GM19035 (cell line): ENCODE results near the gene CACNG5.

Source experiments
- ATAC-seq: cut with Tn5 transposase; IDR thresholded peaks from one replicate; pipeline ENCODE4 v1.9.1; 2021; ENCODE audit not compliant: unreplicated experiment

The CACNG5 gene

DNA sequence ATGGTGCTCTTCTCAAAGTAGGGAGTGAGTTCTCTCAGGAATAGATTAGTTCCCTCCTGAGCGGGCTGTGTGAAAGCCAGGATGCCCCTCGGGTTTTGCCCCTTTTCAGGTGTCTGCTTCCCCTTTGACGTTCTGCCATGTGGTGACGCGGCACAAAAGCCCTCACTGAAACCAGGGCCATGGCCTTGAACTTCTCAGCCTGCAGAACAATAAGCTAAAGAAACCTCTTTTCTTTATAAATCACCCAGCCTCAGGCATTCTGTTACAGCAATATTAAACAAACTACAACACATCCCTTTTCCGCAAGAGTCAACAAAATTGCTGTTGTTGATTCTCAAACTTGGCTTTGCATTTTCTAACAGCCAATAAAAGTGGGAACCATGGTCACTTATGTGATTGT, 15.5 kb upstream of the CACNG5 start:
- no peak for ATAC-seq

- no peak for ATAC-seq
Measured at GRCh38 chr17:66822009-66822408, 12.9 kb upstream of the CACNG5 start.

DNA sequence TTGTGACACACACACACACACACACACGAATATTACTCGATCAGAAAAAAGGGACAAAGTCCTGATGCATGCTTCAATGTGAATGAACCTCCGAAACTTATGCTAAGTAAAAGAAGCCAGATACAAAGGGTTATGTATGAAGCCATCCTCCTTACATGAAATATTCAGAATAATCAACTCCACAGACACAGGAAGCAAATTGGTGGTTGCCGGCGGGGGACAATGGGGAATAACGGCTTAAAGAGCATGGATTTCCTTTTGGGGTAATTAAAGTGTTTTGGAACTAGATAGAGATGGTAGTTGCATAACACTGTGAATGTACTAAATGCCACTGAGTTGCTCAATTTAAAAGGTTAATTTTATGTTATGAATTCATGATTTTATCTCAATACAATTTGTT, 8.1 kb upstream of the CACNG5 start:
- no peak for ATAC-seq

GRCh38 chr17:66829386-66829864, 5.5 kb upstream of the CACNG5 start:
- no peak for ATAC-seq

DNA sequence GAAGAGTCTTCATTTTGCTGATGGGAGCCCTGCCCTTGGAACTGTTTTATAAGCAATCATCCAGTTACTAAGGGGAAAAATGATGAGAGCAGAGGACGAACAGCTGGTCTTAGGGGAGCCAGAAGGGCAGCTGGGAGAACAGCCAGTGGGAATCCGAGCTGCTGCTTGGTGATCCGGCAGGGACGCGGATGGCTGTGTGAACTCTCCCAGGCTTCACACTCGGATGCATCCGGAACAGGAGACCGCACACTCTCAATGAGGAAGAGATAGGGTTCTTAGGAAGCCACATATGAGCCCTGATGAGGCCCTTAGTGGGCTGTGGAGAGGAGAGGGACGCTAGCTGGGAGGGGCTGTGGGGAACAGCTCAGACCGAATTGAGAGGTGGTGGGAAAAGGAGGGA, 5.0 kb upstream of the CACNG5 start:
- no peak for ATAC-seq

GRCh38 chr17:66830451-66830850, 4.5 kb upstream of the CACNG5 start:
- ATAC-seq = no peak

DNA sequence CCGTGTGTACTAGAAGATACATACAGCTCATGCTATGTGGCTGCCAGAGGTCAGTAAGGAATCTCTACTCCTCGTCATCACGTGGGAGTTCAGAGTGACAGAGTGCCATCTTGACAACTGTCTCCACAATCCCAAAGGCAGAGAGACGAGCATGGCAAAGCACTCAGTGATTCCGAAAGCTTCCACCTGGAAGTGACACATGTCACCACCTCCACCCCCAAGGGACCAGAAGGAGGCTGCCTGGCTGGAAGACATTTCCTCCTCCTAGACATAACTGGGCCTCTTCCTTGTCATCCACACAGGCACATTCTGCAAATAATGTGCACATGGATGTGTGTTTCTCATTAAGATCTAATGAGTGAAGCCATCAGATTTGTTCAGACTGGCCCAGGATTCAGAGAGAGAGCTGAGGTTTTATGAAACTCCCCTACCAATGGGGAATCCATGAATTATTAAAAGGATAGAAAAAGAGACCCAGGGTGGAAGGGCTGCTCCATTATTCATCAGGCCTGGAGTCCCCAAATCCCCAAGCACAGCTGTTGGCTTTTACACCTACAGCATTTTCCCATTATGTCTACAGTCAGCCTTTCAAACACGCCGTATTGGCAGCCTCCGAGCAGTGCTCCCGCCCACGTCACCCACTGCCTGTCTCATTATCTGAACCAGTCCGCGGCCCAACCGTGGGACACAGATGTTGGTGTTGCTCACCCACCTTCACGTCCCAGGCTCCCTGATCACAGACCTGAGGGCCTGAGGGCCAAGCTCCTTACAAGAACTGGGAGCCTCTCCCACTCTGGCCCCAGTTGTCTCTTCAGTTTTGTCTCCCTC, 3.3 kb upstream of the CACNG5 start:
- no peak for ATAC-seq

- no peak for ATAC-seq
Measured at GRCh38 chr17:66833201-66833600, 1.7 kb upstream of the CACNG5 start.

- no peak for ATAC-seq
Measured at GRCh38 chr17:66834426-66834918, 445 bp upstream of the CACNG5 start.

GRCh38 chr17:66835476-66835875, 559 bp downstream of the CACNG5 start:
- ATAC-seq = no peak

DNA sequence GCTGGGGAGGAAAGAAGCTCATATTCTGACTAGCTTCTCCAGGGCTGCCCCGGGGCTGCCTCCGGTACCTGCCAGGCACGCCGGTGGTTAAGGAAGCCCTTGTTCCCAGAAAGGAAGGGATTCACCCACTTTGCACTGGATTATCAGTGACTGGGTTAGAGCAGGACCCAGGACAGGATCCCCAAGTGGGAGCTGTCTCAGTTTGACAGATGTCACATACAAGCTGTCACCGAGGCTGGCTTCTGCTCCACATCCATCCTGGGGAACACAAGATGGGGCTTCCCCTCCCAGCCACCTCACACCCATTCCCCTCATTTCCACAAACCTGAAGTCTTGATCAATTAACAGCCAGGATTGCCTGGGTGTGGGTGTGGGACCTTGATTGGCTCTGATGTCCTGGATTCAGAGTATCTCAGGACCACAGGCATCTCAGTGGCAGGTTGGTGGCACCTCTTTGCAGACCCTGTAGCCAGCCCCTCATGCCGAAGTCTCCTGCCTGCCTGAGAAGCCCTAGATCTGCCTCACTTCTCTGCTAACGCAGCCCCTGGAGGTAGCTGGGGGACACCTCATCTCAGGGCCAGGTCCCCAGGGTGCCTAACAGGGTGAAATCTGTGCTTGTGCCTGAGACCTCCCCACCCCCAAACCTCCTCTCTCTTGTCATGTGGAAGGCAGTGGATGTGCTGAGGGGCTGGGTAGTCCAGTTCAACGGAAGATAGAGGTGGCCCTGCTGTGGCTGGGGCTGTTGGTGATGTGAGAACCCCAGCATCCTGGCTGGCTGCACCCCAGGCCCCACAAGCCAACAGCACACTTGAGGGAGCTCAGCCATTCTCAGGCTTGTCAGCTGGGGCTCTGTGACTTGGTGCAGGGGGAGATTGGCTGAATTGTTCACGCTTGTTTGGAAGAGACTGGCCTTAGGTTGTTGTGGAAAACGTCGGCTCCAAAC, 1.4 kb downstream of the CACNG5 start:
- no peak for ATAC-seq

DNA sequence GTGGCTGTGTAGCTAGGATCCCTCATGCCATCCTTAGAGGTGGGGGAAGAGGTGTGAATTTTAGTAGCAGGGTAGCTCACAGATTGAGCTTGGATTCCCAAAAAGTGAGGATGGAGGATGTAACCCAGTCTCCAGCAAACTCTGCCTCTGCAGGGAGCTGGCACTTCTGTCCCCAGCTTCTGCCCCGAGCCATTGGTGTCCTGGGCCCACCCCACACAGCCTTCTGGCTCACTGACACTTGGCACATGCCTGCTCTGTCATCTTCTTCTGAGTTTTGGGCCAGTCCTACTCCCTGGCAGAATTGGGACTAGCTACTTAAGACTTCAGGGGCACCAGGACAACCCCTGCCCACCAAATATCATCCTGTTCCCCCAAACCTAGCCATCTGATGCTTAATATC, 2.3 kb downstream of the CACNG5 start:
- no peak for ATAC-seq

DNA sequence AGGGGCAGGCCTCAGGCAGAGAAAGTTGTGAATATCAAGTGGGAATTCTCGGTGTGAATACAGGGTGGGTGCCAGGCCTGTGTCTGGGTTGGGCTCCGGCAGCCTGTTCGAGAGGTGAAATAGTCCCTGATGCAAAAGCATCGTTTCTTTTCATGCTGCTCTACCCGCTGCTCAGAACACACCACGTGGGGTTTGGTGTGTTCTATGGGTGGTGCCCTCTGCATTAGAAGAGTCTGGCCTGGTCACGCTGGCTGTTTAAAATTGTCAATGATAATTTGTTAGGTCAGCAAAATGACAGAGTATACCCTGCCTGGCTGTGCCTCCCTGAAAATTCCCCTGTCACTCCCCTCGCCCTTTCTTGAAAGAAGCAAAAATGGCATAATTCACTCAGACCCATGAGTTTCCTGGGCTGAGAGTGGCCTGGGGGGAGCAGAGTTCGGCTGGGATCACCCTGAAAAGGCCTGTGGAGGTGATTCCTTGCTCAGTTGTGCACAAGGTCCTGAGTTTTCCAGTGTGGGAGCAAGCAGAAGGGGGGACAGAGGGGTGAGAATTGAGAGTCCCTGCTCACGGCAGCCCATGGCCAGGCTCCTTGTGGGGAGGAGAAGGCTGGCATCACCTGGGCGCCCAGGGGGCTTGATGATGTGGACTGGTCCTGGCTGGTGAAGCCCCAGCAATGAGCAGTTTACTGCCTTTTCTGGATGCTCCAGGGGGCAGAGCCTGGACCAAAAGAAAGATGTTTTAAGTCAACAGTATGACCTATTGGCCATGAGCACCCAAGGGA, 3.2 kb downstream of the CACNG5 start:
- no peak for ATAC-seq

DNA sequence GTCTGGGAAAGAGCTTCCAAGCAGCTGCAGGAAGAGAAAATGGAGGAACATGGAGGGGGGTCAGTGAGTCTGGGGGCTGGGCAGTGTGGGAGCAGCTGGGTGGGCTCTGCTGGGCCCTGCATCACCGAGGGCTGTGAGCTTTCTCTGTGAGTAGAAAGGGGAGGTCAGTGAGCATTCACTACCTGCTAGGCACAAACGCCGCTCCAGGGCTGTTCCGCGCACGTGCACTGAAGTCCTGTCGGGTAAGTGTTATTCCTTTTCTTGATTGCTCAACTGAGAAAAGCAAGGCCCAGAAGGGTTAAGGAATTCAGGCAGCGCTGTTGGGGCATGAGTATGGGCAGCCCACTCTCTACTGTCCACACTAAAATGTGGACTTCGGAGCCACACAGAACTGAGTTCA, 4.7 kb downstream of the CACNG5 start:
- no peak for ATAC-seq

DNA sequence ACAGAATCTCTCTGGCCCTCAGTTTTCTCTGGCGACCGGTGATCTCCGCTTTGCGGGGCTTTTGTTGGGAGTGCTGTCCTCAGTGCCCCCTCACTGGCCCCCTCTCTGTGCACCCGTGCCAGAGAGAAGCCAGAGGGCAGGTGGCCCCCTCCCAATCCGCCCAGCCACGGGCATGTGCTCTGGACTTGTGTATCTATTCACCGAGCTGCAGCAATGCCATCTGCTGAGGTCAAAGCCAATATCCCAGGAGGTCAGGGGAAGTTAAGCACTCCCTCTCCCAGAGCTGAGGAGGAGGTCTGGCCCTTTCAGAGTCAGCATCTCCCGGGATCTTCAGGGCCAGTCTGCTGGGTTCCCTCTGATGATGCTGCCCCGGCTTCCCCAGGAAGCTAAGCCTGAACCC, 5.1 kb downstream of the CACNG5 start:
- ATAC-seq = no peak

GRCh38 chr17:66841328-66841727, 6.4 kb downstream of the CACNG5 start:
- no peak for ATAC-seq

DNA sequence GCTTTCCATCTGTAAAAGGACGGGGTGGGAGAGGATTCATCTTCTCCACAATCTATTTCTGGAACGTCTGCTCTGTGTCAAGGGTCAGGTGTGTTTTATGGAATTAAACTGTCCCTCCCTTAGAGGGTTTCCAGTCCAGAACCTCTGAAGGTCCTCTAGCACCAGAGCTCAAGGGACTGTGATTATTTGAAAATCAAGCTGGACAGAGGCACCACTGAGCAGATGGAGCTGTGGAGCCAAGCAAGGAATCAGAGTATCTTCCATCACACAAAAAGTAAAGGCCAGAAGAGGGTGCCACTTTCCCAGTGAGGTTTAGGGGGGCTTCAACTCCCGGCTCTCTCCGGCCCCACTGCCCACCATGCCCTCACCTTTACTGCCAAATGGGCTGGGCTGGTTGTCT, 6.8 kb downstream of the CACNG5 start:
- ATAC-seq = no peak

GRCh38 chr17:66842505-66842904, 7.6 kb downstream of the CACNG5 start:
- ATAC-seq = no peak

DNA sequence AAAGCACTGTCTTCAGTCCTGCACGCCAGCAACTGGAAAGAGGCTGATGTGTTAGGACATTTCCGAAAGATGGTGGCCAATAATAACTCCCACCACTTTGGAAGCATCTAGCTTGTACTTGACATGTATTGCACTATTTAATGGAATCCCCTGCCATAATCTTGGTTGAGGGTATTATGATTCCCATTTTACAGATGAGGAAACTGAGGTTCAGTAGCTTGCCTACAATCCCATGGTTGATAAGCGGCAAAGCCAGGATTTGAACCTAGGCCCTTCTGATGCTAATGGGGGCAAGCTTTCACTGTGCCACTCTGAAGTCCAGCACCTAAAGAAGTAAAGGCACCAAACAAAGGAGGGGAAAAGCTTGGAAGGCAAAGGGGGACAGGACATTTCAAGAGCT, 8.0 kb downstream of the CACNG5 start:
- no peak for ATAC-seq

- ATAC-seq = no peak
Measured at GRCh38 chr17:66843627-66844026, 8.7 kb downstream of the CACNG5 start.

DNA sequence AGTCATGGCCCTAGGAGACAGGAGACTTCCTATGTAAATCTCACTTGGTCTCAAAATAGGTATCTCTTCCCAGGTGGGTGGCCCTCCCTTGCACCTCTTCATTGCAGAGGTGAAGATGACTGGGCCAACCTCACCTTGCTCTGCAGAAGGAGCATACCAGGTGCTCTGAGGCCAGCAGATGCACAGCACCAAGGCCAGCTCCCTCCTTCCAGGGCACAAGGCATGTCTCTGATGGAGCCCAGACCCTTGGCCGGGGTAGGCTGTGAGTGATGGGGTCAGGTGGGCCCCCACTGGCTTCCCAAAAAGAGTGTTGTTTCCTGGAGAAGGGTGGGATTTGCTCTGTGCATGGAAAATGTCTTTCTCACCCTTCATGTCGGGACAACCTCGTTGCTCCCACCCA, 12.8 kb downstream of the CACNG5 start:
- ATAC-seq = no peak
